ENCODE results near the gene SLC22A8. TPM values are rescaled to one million over a fixed set of nuclear protein-coding genes. Genes with fewer than 3 reads are reported as not detected.
"Not testable (repeated sequence)": the region's sequence is repeated elsewhere in the genome, so short reads cannot be mapped to it uniquely, and the experiment has no call there.

SLC22A8 gene
- total RNA-seq, 2 donors from 2014 or later = not detected

DNA sequence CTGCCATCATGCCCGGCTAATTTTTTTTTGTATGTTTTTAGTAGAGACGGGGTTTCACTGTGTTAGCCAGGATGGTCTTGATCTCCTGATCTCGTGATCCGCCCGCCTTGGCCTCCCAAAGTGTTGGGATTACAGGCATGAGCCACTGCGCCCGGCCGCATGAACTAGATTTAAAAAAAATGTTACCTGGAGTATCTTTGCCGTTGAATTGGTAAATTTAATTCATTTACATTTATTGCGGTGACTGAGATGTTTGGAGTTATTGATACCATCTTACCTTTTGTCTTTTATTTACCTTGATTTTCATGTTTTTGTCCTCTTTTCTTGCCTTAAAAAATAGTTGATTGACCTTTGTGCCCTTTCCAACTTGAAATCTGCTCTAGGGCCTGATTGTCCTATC is 70.1 kb downstream of the SLC22A8 start:
- not testable (repeated sequence) for ATAC-seq, H3K4me3 Mint-ChIP-seq

More for the DNA sequence above, 70.1 kb downstream of the SLC22A8 start:
- not testable (repeated sequence) for H3K27ac Mint-ChIP-seq; DNase-seq; H3K9me3 ChIP-seq (ENCODE audit: control insufficient read depth, low read length, poor library complexity, severe bottlenecking); H3K4me1 Mint-ChIP-seq; H3K36me3 Mint-ChIP-seq (ENCODE audit: low read depth)
- peaks cover 52% of the 10 kb centered on the region for H3K27me3 Mint-ChIP-seq

Other genes starting within 250 kb of the SLC22A8 start
- 10 to 100 TPM; 14.1 to 15.8 TPM for gene TAF6L, start 244.4 kb downstream of the SLC22A8 start, total RNA-seq
- gene TMEM179B, start 228.4 kb downstream of the SLC22A8 start, total RNA-seq = 10 to 100 TPM; 20.5 to 27.7 TPM
- gene TMEM223, start 223.8 kb downstream of the SLC22A8 start, total RNA-seq = 1 to 10 TPM; 5.7 to 7.3 TPM
- 100 to 1,000 TPM; 271 to 305 TPM for gene NXF1, start 210.4 kb downstream of the SLC22A8 start, total RNA-seq
- 100 to 1,000 TPM; 103 to 119 TPM for gene STX5, start 183.8 kb downstream of the SLC22A8 start, total RNA-seq
- not detected for gene TEX54, start 183.0 kb downstream of the SLC22A8 start, total RNA-seq
- 100 to 1,000 TPM; 146 to 163 TPM for gene WDR74, start 176.3 kb downstream of the SLC22A8 start, total RNA-seq
- gene SLC3A2, start 134.9 kb downstream of the SLC22A8 start, total RNA-seq = 100 to 1,000 TPM; 233 to 240 TPM
- gene CHRM1, start 94.5 kb downstream of the SLC22A8 start, total RNA-seq = not detected
- gene SLC22A6, start 30.9 kb downstream of the SLC22A8 start, total RNA-seq = not detected
- not detected for gene SLC22A24, start 128.4 kb upstream of the SLC22A8 start, total RNA-seq
- not detected for gene SLC22A25, start 227.8 kb upstream of the SLC22A8 start, total RNA-seq